Osteoblast (primary cell): ENCODE results near the gene EPB41. TPM values are rescaled to one million over a fixed set of nuclear protein-coding genes. Genes with fewer than 3 reads are reported as not detected.
"Not testable (repeated sequence)": the region's sequence is repeated elsewhere in the genome, so short reads cannot be mapped to it uniquely, and the experiment has no call there.

ENCODE experiments used
- DNase-seq: peaks from one replicate; pipeline ENCODE4 v3.0.0; 2011; ENCODE audit warnings: low spot score, mixed read lengths; ENCODE audit not compliant: insufficient read length; ENCODE audit errors: missing footprints
- H2AFZ ChIP-seq: 2 replicates; pipeline ENCODE4 v1.6.0; 2011; ENCODE audit warnings: mild to moderate bottlenecking, low read length
- H3K27ac ChIP-seq: 2 replicates; pipeline ENCODE4 v1.5.1; 2011; ENCODE audit warnings: mild to moderate bottlenecking, low read depth, low read length, moderate library complexity
- H3K27me3 ChIP-seq: 2 replicates; pipeline ENCODE4 v1.6.0; 2012; ENCODE audit warnings: mild to moderate bottlenecking, control low read depth, inconsistent platforms, low read length, moderate library complexity; ENCODE audit not compliant: insufficient read depth
- H3K36me3 ChIP-seq: 2 replicates; pipeline ENCODE4 v1.5.1; 2011; ENCODE audit warnings: mild to moderate bottlenecking, low read length, control low read depth, moderate library complexity; ENCODE audit not compliant: insufficient read depth
- H3K4me1 ChIP-seq: 2 replicates; pipeline ENCODE4 v1.5.1; 2011; ENCODE audit warnings: mild to moderate bottlenecking, low read length, control low read depth, moderate library complexity; ENCODE audit not compliant: insufficient read depth
- H3K4me2 ChIP-seq: 2 replicates; pipeline ENCODE4 v1.6.0; 2011; ENCODE audit warnings: mild to moderate bottlenecking, low read length; ENCODE audit not compliant: insufficient read depth
- H3K4me3 ChIP-seq: fragments of 200-600 bp; sonication (generic); 3 replicates; pipeline ENCODE4 v1.5.1; 2012; ENCODE audit warnings: mild to moderate bottlenecking, low read length, inconsistent platforms; ENCODE audit not compliant: insufficient read depth
- H3K79me2 ChIP-seq: 2 replicates; pipeline ENCODE4 v1.6.0; 2012; ENCODE audit warnings: mild to moderate bottlenecking, low read length, control low read depth, inconsistent platforms; ENCODE audit not compliant: insufficient read depth
- H3K9me3 ChIP-seq: 2 replicates; pipeline ENCODE4 v1.5.1; 2011; ENCODE audit warnings: low read depth, low read length, control low read depth
- H4K20me1 ChIP-seq: 2 replicates; pipeline ENCODE4 v1.6.0; 2012; ENCODE audit warnings: mild to moderate bottlenecking, low read length, control low read depth; ENCODE audit not compliant: insufficient read depth
- total RNA-seq: library from RNA; depleted of rRNA; stranded (reverse); fragments of >200 nt; gene quantifications from 2 replicates; pipeline ENCODE4 v1.2.3, GENCODE V29; 2012
- TF ChIP-seq, protein P1 (sequence below): IDR thresholded peaks from 2 replicates; pipeline ENCODE4 v1.5.1; 2011; ENCODE audit warnings: mild to moderate bottlenecking, low read depth, low read length, moderate library complexity; ENCODE audit errors: extremely low read depth

Gene EPB41
- total RNA-seq, 1 donor = 20.6 TPM

DNA sequence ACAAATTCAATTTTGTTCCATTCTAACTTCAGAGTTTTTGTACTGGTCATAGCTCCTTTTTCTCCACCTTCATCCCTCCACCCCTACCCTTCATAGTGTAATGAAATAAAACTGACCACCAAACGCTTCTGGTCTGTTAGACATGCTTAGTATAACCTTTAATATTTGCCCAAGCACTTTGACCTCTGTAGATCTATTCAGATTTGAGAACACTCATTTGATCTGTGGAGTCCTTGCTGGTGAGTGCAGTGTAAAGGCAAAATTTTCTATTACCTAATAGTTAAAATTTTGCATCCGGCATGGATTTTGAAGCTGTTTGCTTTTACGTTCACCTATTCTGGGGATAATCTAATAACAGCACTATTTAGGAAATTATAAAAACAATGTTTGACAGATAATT, 168.2 kb downstream of the EPB41 start:
- H2AFZ ChIP-seq = no peak overlapping the region
- no peaks in the 10 kb centered on the region for H3K79me2 ChIP-seq
- DNase-seq = no peak
- no peaks in the 10 kb centered on the region for H3K36me3 ChIP-seq
- H3K4me2 ChIP-seq = no peak overlapping the region
- no peak overlapping the region for H3K27ac ChIP-seq
- H3K9me3 ChIP-seq = no peaks in the 10 kb centered on the region
- H3K4me1 ChIP-seq = no peaks in the 10 kb centered on the region
- TF ChIP-seq, protein P1, sequence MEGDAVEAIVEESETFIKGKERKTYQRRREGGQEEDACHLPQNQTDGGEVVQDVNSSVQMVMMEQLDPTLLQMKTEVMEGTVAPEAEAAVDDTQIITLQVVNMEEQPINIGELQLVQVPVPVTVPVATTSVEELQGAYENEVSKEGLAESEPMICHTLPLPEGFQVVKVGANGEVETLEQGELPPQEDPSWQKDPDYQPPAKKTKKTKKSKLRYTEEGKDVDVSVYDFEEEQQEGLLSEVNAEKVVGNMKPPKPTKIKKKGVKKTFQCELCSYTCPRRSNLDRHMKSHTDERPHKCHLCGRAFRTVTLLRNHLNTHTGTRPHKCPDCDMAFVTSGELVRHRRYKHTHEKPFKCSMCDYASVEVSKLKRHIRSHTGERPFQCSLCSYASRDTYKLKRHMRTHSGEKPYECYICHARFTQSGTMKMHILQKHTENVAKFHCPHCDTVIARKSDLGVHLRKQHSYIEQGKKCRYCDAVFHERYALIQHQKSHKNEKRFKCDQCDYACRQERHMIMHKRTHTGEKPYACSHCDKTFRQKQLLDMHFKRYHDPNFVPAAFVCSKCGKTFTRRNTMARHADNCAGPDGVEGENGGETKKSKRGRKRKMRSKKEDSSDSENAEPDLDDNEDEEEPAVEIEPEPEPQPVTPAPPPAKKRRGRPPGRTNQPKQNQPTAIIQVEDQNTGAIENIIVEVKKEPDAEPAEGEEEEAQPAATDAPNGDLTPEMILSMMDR = no peak
- no peaks in the 10 kb centered on the region for H3K27me3 ChIP-seq
- H3K4me3 ChIP-seq = no peak overlapping the region
- H4K20me1 ChIP-seq = no peaks in the 10 kb centered on the region

GRCh38 chr1:29083317-29084195, 169.2 kb downstream of the EPB41 start:
- H3K27ac ChIP-seq = no peak overlapping the region
- H3K36me3 ChIP-seq = no peaks in the 10 kb centered on the region
- H4K20me1 ChIP-seq = no peaks in the 10 kb centered on the region
- H3K27me3 ChIP-seq = no peaks in the 10 kb centered on the region
- no peaks in the 10 kb centered on the region for H3K9me3 ChIP-seq
- H2AFZ ChIP-seq = no peak overlapping the region
- no peak overlapping the region for H3K4me2 ChIP-seq
- H3K4me1 ChIP-seq = no peaks in the 10 kb centered on the region
- H3K4me3 ChIP-seq = no peak overlapping the region
- no peaks in the 10 kb centered on the region for H3K79me2 ChIP-seq
- no peak for DNase-seq
- TF ChIP-seq, protein P1 = no peak

GRCh38 chr1:29084196-29084521, 169.8 kb downstream of the EPB41 start:
- Histone ChIP-seq H3K4me2 (no peak overlapping the region), H3K27ac (no peak overlapping the region), H3K79me2 (no peaks in the 10 kb centered on the region), H3K36me3 (no peaks in the 10 kb centered on the region), H3K9me3 (no peaks in the 10 kb centered on the region), H2AFZ (no peak overlapping the region), H3K4me1 (no peaks in the 10 kb centered on the region), H3K4me3 (no peak overlapping the region), H3K27me3 (no peaks in the 10 kb centered on the region), H4K20me1 (no peaks in the 10 kb centered on the region)
- DNase-seq = no peak
- TF ChIP-seq, protein P1 = no peak

- H3K79me2 ChIP-seq = no peaks in the 10 kb centered on the region
- no peak overlapping the region for H3K4me2 ChIP-seq
- no peak overlapping the region for H3K4me3 ChIP-seq
Measured at GRCh38 chr1:29090937-29091618, 176.7 kb downstream of the EPB41 start.

DNA sequence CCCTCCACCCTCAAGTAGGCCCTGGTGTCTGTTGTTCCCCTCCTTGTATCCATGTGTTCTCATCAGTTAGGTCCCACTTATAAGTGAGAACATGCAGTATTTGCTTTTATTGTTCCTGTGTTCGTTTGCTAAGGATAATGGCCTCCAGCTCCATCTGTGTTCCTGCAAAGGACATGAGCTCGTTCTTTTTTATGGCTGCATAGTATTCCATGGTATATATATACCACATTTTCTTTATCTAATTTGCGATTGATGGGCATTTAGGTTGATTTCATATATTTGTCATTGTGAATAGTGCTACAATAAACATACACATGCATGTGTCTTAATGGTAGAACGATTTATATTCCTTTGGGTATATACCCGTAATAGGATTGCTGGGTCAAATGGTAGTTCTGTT, 178.3 kb downstream of the EPB41 start:
- H3K9me3 ChIP-seq, H3K4me2 ChIP-seq, H3K27me3 ChIP-seq, H3K4me3 ChIP-seq, H4K20me1 ChIP-seq, H3K4me1 ChIP-seq, H3K27ac ChIP-seq, H3K79me2 ChIP-seq, H2AFZ ChIP-seq, H3K36me3 ChIP-seq, DNase-seq: not testable (repeated sequence)

More at GRCh38 chr1:29090937-29091618, 176.7 kb downstream of the EPB41 start:
- Histone ChIP-seq H3K27me3 (no peaks in the 10 kb centered on the region), H3K9me3 (no peaks in the 10 kb centered on the region), H3K36me3 (no peaks in the 10 kb centered on the region), H2AFZ (no peak overlapping the region), H4K20me1 (no peaks in the 10 kb centered on the region), H3K27ac (no peak overlapping the region), H3K4me1 (no peaks in the 10 kb centered on the region)
- DNase-seq = no peak
- TF ChIP-seq, protein P1 = no peak
